HS-27A (cell line): ENCODE data around the gene TBX5.

Experiments used
- DNase-seq: peaks from one replicate; pipeline ENCODE4 v3.0.0-alpha.2; 2012; ENCODE audit warnings: low read depth, missing footprints

The TBX5 gene

GRCh38 chr12:114404926-114405518 lies 922 bp downstream of the TBX5 start:
- no peak for DNase-seq

- DNase-seq: no peak
Observed at GRCh38 chr12:114404083-114404925, 1.6 kb downstream of the TBX5 start.

- DNase-seq: no peak
Observed at GRCh38 chr12:114403690-114404066, 2.3 kb downstream of the TBX5 start.

- no peak for DNase-seq
Observed at GRCh38 chr12:114403011-114403689, 2.8 kb downstream of the TBX5 start.

GRCh38 chr12:114402084-114402717 lies 3.7 kb downstream of the TBX5 start:
- DNase-seq: no peak

GRCh38 chr12:114401328-114402083 lies 4.4 kb downstream of the TBX5 start:
- DNase-seq: no peak

- no peak for DNase-seq
Observed at GRCh38 chr12:114400925-114401324, 5.0 kb downstream of the TBX5 start.

- DNase-seq: no peak
Observed at GRCh38 chr12:114400361-114400811, 5.6 kb downstream of the TBX5 start.

GRCh38 chr12:114399664-114400211 lies 6.2 kb downstream of the TBX5 start:
- no peak for DNase-seq

GRCh38 chr12:114397978-114398881 lies 7.7 kb downstream of the TBX5 start:
- no peak for DNase-seq

GRCh38 chr12:114396869-114397719 lies 8.8 kb downstream of the TBX5 start:
- DNase-seq: no peak

GRCh38 chr12:114396153-114396868 lies 9.6 kb downstream of the TBX5 start:
- DNase-seq: no peak

GRCh38 chr12:114395755-114396152 lies 10.2 kb downstream of the TBX5 start:
- no peak for DNase-seq

GRCh38 chr12:114395233-114395632 lies 10.7 kb downstream of the TBX5 start:
- no peak for DNase-seq

GRCh38 chr12:114393569-114393968 lies 12.4 kb downstream of the TBX5 start:
- DNase-seq: no peak

GRCh38 chr12:114392909-114393308 lies 13.0 kb downstream of the TBX5 start:
- no peak for DNase-seq

GRCh38 chr12:114391088-114391487 lies 14.9 kb downstream of the TBX5 start:
- no peak for DNase-seq

- no peak for DNase-seq
Observed at GRCh38 chr12:114384739-114385138, 21.2 kb downstream of the TBX5 start.

- DNase-seq: no peak
Observed at GRCh38 chr12:114381177-114381576, 24.8 kb downstream of the TBX5 start.
